GM06990 (cell line): ENCODE data around the gene SPATA25.
A peak's percentile ranks its signal among the peaks of the same experiment; 100 is the strongest.

Experiments used
- DNase-seq: peaks from one replicate; pipeline ENCODE4 v3.0.0-alpha.2; 2011; ENCODE audit not compliant: insufficient read length; ENCODE audit errors: extremely low read depth
- H3K27me3 ChIP-seq: replicated peaks from 2 replicates; pipeline ENCODE4 v1.6.0; 2011; ENCODE audit warnings: low read length; ENCODE audit not compliant: control insufficient read depth, insufficient read depth
- H3K36me3 ChIP-seq: 2 replicates; pipeline ENCODE4 v1.5.1; 2011; ENCODE audit warnings: low read length; ENCODE audit not compliant: control insufficient read depth, insufficient read depth
- H3K4me3 ChIP-seq: replicated peaks from 2 replicates; pipeline ENCODE4 v1.5.1; 2011; ENCODE audit warnings: low read depth, mild to moderate bottlenecking, control low read depth, low read length
- TF ChIP-seq, protein P1 (sequence below): IDR thresholded peaks from 2 replicates; pipeline ENCODE4 v1.5.1; 2011; ENCODE audit warnings: low read length, control low read depth, mild to moderate bottlenecking, inconsistent platforms; ENCODE audit not compliant: insufficient read depth, poor library complexity, severe bottlenecking

The SPATA25 gene

DNA sequence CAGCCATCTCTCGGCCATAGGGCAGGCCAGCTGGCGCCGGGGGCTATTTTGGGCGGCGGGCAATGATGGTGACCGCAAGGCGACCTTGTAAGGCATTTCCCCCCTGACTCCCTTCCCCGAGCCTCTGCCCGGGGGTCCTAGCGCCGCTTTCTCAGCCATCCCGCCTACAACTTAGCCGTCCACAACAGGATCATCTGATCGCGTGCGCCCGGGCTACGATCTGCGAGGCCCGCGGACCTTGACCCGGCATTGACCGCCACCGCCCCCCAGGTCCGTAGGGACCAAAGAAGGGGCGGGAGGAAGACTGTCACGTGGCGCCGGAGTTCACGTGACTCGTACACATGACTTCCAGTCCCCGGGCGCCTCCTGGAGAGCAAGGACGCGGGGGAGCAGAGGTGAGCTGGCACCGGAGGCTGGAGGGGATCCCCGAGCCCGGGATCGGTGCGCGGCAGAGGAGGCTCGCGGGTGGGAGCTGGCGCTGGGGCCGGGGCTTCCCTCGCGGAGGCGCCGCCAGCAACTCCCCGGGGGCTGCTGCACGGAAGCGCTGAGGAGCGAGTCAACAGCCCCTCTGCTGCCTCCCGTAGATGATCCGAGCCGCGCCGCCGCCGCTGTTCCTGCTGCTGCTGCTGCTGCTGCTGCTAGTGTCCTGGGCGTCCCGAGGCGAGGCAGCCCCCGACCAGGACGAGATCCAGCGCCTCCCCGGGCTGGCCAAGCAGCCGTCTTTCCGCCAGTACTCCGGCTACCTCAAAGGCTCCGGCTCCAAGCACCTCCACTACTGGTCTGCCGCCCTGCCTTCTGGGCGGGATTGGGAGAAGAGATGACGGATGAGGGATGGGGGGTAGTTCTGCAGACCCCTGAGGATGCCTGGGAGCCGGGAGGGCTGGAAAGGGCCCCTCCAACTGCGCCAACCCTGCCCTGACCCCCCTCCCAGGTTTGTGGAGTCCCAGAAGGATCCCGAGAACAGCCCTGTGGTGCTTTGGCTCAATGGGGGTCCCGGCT is 3.9 kb upstream of the SPATA25 start, which contains the start of the genes CTSA and NEURL2:
TSS of gene CTSA (plus strand) at position 351 of the 999 bp plus-strand sequence. CDS start at position 585, 234 bp downstream.
TSS of gene NEURL2 (minus strand) at position 224 of the 999 bp plus-strand sequence. CDS start at position 7, 217 bp downstream.
- peak; percentile 87 for DNase-seq
- TF ChIP-seq, protein P1, sequence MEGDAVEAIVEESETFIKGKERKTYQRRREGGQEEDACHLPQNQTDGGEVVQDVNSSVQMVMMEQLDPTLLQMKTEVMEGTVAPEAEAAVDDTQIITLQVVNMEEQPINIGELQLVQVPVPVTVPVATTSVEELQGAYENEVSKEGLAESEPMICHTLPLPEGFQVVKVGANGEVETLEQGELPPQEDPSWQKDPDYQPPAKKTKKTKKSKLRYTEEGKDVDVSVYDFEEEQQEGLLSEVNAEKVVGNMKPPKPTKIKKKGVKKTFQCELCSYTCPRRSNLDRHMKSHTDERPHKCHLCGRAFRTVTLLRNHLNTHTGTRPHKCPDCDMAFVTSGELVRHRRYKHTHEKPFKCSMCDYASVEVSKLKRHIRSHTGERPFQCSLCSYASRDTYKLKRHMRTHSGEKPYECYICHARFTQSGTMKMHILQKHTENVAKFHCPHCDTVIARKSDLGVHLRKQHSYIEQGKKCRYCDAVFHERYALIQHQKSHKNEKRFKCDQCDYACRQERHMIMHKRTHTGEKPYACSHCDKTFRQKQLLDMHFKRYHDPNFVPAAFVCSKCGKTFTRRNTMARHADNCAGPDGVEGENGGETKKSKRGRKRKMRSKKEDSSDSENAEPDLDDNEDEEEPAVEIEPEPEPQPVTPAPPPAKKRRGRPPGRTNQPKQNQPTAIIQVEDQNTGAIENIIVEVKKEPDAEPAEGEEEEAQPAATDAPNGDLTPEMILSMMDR = no peak
- peak within 1 kb of the TSS; percentile 80 for H3K4me3 ChIP-seq
- peaks cover 22% of the 10 kb centered on the region for H3K36me3 ChIP-seq
- H3K27me3 ChIP-seq = no peaks in the 10 kb centered on the region

DNA sequence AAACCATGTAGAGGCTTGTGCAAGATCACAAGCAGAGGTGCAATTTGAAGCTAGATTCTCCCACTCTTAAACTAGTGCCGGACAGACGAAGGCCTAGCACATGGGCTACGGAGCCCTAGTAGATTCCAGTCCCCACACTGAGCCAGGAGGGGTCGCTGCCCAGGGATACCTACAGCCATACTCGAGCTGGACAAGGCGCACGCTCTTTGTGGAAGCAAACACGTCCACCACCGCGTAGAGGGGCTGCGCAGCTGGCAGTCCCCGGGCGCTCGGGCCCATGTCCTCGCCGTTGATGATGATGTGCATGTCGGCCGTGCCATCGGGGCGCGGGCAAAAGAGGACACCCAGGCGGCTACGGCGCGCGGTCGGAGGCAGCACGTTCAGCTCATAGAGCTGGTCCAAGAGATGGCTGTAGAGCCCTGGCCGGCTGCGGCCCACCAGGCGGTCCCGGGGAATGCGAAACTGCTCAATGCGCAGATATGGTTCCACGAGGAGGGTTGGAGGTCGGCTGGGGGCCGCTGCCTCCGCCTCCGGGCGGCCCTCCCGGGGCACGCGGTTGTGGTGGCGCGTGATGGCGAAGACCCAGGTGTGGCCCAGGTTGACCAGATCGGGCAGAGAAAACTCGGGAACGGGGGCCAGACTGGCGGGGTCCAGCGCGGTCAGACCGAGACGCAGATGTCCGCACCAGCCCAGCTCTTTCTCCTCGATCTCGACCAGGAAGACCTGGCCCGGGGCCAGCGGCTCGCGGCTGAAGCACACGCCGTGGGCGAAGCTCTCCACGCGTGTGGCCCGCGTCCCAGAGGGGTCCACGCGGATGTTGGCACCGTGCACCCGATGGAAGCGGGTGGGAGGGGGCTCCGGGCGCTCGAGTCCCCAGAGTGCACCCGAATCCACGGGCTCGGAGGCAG is 2.9 kb upstream of the SPATA25 start:
- TF ChIP-seq, protein P1 = peak; percentile 41
- H3K36me3 ChIP-seq = peaks cover 18% of the 10 kb centered on the region
- peak overlapping the region; percentile 80 for H3K4me3 ChIP-seq
- DNase-seq = peak; percentile 65
- no peaks in the 10 kb centered on the region for H3K27me3 ChIP-seq

DNA sequence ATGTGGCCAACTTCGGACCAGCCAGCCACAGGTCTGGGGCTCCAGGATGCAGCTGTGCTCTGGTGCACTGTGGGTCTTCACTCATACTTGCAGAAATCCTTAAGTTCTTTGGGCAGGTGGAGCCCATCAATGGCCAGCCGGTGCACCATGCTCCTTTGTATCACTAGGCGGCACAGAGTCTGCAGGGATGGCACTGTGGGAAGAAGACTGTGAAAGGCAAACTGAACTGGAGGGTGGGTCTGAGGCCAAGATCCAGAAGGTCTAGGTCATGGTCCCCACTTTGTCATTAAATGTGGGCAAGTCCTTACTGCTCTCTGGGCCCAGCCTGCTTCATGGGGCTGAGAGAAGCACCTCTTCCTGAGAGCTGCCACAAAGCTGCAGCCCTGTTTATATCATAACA is 1.3 kb upstream of the SPATA25 start:
- no peak for DNase-seq
- no peak overlapping the region for H3K4me3 ChIP-seq
- peaks cover 11% of the 10 kb centered on the region for H3K36me3 ChIP-seq
- TF ChIP-seq, protein P1 = no peak
- no peaks in the 10 kb centered on the region for H3K27me3 ChIP-seq

DNA sequence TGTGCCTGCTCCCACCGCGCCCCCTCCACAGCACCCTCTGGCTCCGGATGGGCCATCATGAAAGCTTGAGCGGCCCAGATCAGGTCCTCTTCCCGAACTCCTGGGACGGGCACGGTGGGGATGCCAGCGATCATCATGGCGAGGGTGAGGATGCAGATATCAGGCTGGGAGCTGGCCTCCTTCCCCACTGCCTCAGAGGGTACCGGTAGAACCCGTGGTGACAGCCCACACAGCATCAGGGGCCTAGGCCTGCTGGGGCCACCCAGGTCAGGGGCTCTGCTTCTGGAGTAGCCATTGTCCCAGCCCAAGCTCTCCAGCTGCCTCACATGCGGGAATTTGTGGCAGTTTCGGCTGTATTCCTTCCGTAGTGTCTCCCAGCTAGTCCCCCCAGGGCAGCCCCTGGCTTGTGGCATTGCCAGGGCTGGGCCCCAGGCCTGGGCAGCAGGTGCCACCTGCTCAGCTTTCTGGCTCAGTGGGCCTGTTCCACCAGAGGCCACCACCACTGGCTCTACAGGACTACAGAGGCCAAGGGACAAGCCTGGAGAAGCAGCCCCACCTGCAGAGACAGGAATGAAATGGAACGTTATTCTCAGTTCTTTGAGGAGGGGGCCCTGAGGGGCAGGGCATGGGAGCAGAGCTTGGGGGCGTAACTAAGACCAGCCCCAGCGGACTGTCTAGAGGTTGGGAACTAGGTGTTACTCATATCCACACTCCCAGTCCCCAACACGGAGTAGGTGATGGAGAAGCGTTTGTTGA is 654 bp downstream of the SPATA25 start:
- H3K4me3 ChIP-seq = no peak overlapping the region
- no peaks in the 10 kb centered on the region for H3K27me3 ChIP-seq
- TF ChIP-seq, protein P1 = no peak
- peaks cover 18% of the 10 kb centered on the region for H3K36me3 ChIP-seq
- DNase-seq = no peak

DNA sequence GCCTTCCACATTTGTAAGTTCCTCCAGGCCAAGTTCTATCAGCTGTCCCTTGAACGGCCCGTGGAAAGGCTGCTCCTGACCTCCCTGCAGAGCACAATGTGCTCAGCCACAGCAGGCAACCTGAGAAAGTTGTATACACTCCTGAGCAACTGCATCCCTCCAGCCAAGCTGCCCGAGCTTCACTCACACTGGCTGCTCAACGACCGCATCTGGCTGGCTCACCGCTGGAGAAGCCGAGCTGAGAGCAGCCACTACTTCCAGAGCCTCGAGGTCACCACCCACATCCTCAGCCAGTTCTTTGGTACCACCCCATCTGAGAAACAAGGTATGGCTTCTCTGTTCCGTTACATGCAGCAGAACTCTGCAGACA is 4.3 kb downstream of the SPATA25 start:
- Histone ChIP-seq H3K4me3 (no peak overlapping the region), H3K36me3 (peaks cover 21% of the 10 kb centered on the region), H3K27me3 (no peaks in the 10 kb centered on the region)
- DNase-seq = no peak
- TF ChIP-seq, protein P1 = no peak
